Esophagus mucosa (tissue), 1 donor: Measurements from ENCODE around the gene PPA2. TPM values are rescaled to one million over a fixed set of nuclear protein-coding genes. Genes with fewer than 3 reads are reported as not detected.
A peak's percentile ranks its signal among the peaks of the same experiment; 100 is the strongest.
"Not testable (repeated sequence)": the region's sequence is repeated elsewhere in the genome, so short reads cannot be mapped to it uniquely, and the experiment has no call there.

Experiments
- ATAC-seq: fragments of 200-7000 bp; cut with Tn5 transposase; one replicate; pipeline ENCODE4 v1.9.1; 2020
- total RNA-seq: library from RNA; stranded (reverse); gene quantifications from one replicate; pipeline ENCODE4 v1.2.4, GENCODE V29; 2023
- donor health status: DM: yes; HTN: yes; CAD: no.

The PPA2 gene
- total RNA-seq, 1 donor from 2014 or later: 90.8 TPM

- ATAC-seq: no peak
Observed at GRCh38 chr4:105458001-105458400, 15.9 kb downstream of the PPA2 start.

GRCh38 chr4:105455998-105456397, 17.9 kb downstream of the PPA2 start:
- ATAC-seq: no peak

- no peak for ATAC-seq
Observed at GRCh38 chr4:105455182-105455581, 18.7 kb downstream of the PPA2 start.

GRCh38 chr4:105453550-105454205, 20.2 kb downstream of the PPA2 start:
- no peak for ATAC-seq

- no peak for ATAC-seq
Observed at GRCh38 chr4:105451346-105451745, 22.5 kb downstream of the PPA2 start.

GRCh38 chr4:105440890-105441289, 33.0 kb downstream of the PPA2 start:
- ATAC-seq: no peak

- ATAC-seq: no peak
Observed at GRCh38 chr4:105437637-105438036, 36.2 kb downstream of the PPA2 start.

- ATAC-seq: no peak
Observed at GRCh38 chr4:105436414-105436813, 37.4 kb downstream of the PPA2 start.

GRCh38 chr4:105434940-105435339, 38.9 kb downstream of the PPA2 start:
- ATAC-seq: no peak

- no peak for ATAC-seq
Observed at GRCh38 chr4:105433421-105433820, 40.4 kb downstream of the PPA2 start.

GRCh38 chr4:105432438-105432837, 41.4 kb downstream of the PPA2 start:
- ATAC-seq: no peak

- ATAC-seq: no peak
Observed at GRCh38 chr4:105430811-105431210, 43.1 kb downstream of the PPA2 start.

- no peak for ATAC-seq
Observed at GRCh38 chr4:105426187-105426897, 47.5 kb downstream of the PPA2 start.

- no peak for ATAC-seq
Observed at GRCh38 chr4:105422207-105422920, 51.5 kb downstream of the PPA2 start.

- no peak for ATAC-seq
Observed at GRCh38 chr4:105417624-105418023, 56.2 kb downstream of the PPA2 start.

- peak; percentile 28 for ATAC-seq
Observed at GRCh38 chr4:105415281-105415744, 58.5 kb downstream of the PPA2 start.

- ATAC-seq: no peak
Observed at GRCh38 chr4:105414316-105414715, 59.5 kb downstream of the PPA2 start.

- ATAC-seq: not testable (repeated sequence)
Observed at GRCh38 chr4:105409135-105409534, 64.7 kb downstream of the PPA2 start.

GRCh38 chr4:105400901-105401677, 72.8 kb downstream of the PPA2 start:
- no peak for ATAC-seq

GRCh38 chr4:105399532-105400161, 74.2 kb downstream of the PPA2 start:
- no peak for ATAC-seq

GRCh38 chr4:105392858-105393257, 81.0 kb downstream of the PPA2 start:
- no peak for ATAC-seq

- ATAC-seq: no peak
Observed at GRCh38 chr4:105389167-105389566, 84.7 kb downstream of the PPA2 start.
